HG03439 (cell line): ENCODE data around the gene FRMD8.
A peak's percentile ranks its signal among the peaks of the same experiment; 100 is the strongest.

Source experiments
- ATAC-seq: cut with Tn5 transposase; IDR thresholded peaks from one replicate; pipeline ENCODE4 v1.9.1; 2021; ENCODE audit warnings: mild to moderate bottlenecking, moderate library complexity; ENCODE audit not compliant: unreplicated experiment

FRMD8 gene

GRCh38 chr11:65433657-65434056, 47.2 kb downstream of the FRMD8 start:
- ATAC-seq: no peak

- no peak for ATAC-seq
Observed at GRCh38 chr11:65434057-65434666, 47.7 kb downstream of the FRMD8 start.

DNA sequence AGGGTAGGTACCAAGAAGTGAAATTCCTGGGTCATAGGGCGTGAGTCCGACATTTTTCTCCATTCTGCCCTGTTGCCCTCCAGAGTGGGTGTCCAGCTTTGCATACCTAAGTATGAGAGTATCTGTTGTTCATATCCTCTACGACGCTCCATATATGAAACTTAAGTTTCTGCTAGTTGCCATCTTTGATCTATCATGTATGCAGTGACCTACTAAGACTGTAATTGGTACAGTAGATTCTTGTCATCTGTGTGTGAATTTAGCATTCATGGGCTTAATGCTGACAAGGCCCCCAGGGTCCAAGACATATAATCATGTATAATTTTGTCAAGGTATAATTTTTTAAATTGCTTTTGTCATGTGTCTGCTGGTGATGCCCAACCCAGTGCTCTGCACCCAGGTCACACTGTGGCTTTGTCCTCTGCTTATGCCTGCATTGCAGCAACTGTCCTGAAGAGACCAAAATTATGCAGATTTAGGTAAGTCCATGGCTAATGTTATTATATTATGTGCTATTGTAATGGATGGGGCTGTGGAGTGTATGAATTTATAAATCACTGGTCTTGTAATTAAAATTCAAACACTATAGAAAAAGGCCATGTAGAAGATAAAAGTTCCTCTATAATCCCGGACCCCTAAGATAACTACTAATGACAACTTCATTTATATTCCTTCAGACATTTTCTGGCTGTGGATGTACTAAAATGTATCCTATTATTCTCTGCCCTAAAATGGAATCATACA, 48.4 kb downstream of the FRMD8 start:
- no peak for ATAC-seq

DNA sequence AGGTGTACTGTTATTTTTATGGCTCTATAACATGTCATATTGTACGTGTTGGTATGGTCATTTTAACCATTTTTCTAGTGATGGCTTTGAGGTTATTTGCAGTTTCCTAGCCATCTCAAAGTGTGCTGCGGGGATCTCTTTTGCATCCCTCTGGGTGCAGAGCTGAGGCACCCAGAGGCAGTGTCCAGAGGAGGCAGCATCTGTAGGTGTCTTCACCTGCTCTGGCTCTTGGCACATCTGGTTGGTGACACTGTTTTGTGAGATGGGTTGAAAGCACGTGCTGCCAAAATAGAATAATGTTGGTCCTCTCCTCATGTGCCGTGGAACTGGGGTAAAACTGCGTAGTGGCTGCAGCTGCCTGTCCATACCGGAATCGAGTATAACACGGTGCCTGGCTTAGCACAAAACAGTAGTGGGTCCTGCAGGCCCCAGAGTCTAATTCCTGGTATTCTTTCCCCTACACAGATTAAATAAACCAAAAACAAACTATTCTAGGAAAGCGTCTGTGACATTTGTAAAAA, 49.0 kb downstream of the FRMD8 start:
- no peak for ATAC-seq

- no peak for ATAC-seq
Observed at GRCh38 chr11:65435981-65436411, 49.6 kb downstream of the FRMD8 start.

DNA sequence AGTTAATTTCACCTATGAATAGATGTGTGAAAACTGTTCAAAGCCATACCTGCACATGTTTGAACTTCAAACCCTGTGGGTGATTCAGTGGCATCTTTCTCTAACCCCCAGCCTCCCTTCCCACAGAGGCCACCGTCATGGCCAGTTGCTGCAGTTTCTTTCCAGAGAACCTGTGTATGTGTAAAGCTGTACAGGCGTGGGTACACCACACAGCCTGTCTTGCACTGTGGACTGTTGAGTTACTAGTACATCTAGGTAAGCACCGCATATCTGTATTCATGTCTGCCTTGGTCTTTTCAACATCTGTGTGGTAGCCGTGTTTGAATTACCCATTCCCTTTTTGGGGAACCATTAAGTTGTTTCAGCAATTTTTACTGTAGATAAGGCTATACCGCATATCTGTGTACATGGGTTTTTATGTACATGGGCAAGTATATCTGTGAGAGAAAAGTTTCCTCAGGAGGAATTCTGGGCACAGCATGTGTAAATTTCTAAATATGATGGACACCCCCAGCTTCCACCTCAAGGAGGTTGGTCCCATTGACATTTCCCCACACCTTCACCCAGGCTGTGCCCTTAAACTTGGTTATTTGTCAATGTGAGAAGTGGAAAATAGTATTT, 50.1 kb downstream of the FRMD8 start:
- ATAC-seq: no peak

- no peak for ATAC-seq
Observed at GRCh38 chr11:65437436-65438227, 51.2 kb downstream of the FRMD8 start.

DNA sequence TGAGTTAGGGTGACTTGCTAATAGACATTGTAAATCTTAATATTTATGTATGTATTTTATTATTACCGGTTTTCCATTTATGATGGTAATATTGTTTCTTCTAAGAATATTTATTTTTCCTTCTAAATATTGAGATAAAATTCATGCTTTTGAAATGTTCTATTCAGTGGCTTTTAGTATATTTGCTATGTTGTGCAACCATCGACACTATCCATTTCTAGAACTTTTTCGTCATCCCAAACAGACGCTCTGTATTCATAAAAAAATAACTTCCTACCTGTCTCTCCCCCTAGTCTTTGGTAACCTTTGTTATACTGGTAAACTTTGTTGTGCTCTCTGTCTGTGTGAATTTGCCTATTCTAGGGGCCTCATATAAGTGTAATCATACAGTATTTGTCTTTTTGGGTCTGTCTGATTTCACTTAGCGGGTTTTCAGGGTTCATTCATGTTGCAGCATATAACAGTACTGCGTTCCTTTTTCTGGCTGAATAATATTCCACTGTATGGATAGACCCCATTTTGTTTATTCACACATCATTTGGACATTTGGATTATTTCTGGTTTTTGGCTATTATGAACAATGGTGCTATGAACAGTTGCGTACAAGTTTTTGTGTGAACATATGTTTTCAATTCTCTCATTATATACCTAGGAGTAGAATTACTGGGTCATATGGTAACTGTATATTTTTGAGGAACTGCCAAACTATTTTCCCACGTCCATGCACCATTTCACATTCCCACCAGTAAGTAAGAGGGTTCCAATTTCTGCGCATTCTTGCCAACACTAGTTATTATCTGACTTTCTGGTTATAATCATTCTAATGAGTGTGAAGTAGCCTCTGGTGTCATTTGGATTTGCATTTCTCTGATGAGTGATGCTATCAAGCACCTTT, 52.1 kb downstream of the FRMD8 start:
- ATAC-seq: no peak

DNA sequence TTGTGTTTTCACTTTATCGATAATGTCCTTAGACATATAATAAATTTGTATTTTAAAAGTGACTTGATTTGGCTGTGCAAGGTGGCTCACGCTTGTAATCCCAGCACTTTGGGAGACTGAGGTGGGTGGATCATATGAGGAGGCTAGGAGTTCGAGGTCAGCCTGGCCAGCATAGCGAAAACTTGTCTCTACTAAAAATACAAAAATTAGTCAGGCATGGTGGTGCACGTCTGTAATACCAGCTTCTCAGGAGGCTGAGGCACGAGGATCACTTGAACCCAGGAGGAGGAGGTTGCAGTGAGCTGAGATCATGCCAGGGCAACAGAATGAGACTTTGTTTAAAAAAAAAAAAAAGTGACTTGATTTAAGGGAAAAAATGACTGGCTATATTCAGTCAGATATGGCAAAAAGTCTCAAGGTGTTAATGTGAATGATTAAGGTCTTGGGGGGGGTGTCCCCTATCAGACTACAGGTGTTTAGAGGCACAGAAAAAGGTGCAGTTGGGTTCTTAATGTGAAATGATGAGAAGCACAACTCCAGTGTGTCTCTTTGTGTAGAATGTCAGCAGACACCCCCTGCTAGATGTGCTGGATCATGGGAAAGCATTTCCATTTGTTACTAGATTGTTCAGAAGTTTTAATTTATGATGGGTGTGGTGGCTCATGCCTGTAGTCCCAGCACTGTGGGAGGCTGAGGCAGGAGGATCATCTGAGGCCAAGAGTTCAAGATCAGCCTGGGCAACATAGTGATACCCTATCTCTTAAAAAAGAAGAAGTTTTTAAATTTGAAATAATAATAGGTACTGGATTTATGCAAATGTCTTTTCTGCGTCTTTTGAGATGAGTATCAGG, 53.1 kb downstream of the FRMD8 start:
- ATAC-seq: no peak

- ATAC-seq: peak; percentile 30
Observed at GRCh38 chr11:65440831-65441499, 54.5 kb downstream of the FRMD8 start.

GRCh38 chr11:65442842-65443331, 56.5 kb downstream of the FRMD8 start:
- ATAC-seq: no peak

GRCh38 chr11:65444314-65445051, 58.0 kb downstream of the FRMD8 start:
- ATAC-seq: no peak

DNA sequence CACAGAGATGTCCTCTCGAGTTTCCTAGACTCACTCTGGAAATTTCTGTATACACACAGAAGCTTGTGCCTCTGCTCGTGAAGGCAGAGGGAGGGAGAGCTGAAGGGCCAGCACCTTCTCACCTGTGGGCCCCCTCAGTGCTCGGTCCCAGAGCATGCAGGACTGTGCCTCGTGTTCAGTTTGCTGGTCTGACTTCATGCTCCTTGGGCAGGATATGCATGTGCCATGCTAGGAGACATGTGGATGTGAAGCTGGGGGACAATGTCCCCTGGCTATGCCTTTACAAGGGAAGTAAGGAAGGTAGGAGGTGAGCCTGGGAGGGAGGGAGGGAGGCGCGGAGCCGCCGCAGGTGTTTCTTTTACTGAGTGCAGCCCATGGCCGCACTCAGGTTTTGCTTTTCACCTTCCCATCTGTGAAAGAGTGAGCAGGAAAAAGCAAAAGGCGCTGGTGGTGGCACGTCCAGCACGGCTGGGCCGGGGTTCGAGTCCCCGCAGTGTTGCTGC, 58.7 kb downstream of the FRMD8 start:
- no peak for ATAC-seq

DNA sequence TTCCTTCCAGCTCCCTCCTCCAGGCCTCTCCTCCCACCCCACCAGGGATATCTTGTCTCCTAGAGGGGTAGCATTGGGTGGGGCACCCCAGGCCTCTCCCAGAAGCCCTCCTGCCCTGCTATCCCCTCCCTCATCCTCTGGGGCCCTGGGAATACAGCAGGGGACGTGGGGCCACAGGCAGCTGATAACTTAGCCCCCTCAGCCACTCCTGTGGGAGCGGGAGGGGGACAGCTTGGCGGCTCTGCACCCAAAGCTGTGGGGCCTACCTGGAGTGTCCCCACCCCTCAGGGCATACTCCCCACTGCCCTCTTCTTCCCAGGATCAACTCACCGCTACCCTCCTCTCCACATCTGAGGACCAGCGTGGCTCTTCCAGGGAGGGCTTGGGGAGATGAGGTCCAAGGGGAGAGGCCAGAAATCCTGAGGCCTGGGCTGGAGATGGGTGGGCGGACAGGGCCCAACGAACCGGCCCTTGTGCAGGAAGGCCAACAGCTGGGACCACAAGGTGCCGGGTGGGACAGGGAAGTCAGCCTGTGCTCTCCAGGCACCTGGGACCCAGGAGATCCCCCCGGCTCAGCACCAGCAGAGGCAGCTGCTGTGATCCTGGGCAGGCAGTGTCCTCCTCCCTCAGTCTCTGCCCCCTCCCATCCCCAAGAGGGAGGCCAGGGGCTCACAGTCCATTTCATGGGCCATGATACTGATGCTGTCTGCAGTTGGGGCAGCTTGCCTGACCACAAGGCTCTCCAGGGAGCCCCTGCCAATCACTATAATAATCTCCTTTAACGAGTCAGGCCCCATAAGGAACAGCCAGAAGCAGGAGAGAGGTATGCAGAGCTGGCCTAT, 59.4 kb downstream of the FRMD8 start:
- ATAC-seq: no peak

GRCh38 chr11:65446446-65447277, 60.2 kb downstream of the FRMD8 start:
- no peak for ATAC-seq

DNA sequence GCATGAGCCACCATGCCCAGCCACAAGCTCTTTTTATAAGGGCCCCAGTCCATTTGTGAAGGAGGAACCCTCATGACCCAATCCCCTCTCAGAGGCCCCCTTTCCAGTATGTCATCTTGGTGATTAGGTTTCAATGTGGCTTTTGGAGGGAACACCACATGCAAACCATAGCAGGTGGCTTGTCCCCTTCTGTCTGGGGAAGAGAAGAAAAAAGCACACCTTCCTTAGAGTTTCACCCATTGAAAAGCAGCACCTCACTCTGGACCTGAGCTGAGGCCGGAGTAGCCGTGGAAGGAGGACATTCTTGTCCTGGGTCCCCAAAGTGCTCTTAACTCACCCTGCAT, 61.6 kb downstream of the FRMD8 start:
- ATAC-seq: no peak
